Measurements from ENCODE around the gene TEX2. TPM values are rescaled to one million over a fixed set of nuclear protein-coding genes. Genes with fewer than 3 reads are reported as not detected.

TEX2 gene
- total and polyA plus RNA-seq, 2 of the 13 experiments (the other 11 are each of a cell fraction or from before 2014, with no cell fraction given) = 21.4 to 37.7 TPM

GRCh38 chr17:64151016-64151368 lies 112.1 kb downstream of the TEX2 start (continued):
- TF ChIP-seq ZNF33A (CRISPR knock-in tag; IDR thresholded peaks at IDR 0.05; ENCODE audit: borderline replicate concordance) (0 out of 2 replicates have a peak, but pooled peaks have one; percentile 34), MEF2D (CRISPR knock-in tag; IDR thresholded peaks at IDR 0.05) (no peak), MEIS2 (CRISPR knock-in tag; IDR thresholded peaks at IDR 0.05) (no peak), ZNF770 (CRISPR knock-in tag; IDR thresholded peaks at IDR 0.05) (no peak), ATM (IDR thresholded peaks at IDR 0.05; ENCODE audit: borderline replicate concordance) (no peak), HDAC1 (CRISPR knock-in tag; IDR thresholded peaks at IDR 0.05) (0 out of 2 replicates have a peak, but pooled peaks have one; percentile 33), PCBP1 (IDR thresholded peaks at IDR 0.05; ENCODE audit: borderline replicate concordance, low read depth, low read length) (no peak), TMF1 (CRISPR knock-in tag; IDR thresholded peaks at IDR 0.05; ENCODE audit: low read depth) (no peak), ZNF549 (CRISPR knock-in tag; IDR thresholded peaks at IDR 0.05) (no peak), ZNF772 (CRISPR knock-in tag; IDR thresholded peaks at IDR 0.05) (no peak), NFIB (CRISPR knock-in tag; IDR thresholded peaks at IDR 0.05; ENCODE audit: borderline replicate concordance) (no peak), ZBTB42 (CRISPR knock-in tag; IDR thresholded peaks at IDR 0.05) (0 out of 2 replicates have a peak, but pooled peaks have one; percentile 6), HHEX (CRISPR knock-in tag; IDR thresholded peaks at IDR 0.05) (no peak), KMT2A (CRISPR knock-in tag; IDR thresholded peaks at IDR 0.05) (0 out of 2 replicates have a peak, but pooled peaks have one; percentile 1), ZNF280B (CRISPR knock-in tag; IDR thresholded peaks at IDR 0.05; ENCODE audit: borderline replicate concordance) (no peak), JUND (CRISPR knock-in tag; IDR thresholded peaks at IDR 0.05) (no peak), CC2D1A (CRISPR knock-in tag; IDR thresholded peaks at IDR 0.05) (no peak), SALL2 (CRISPR knock-in tag; IDR thresholded peaks at IDR 0.05) (no peak)

All from HepG2 (cell line).